ENCODE measurements around the gene ABCA3. TPM values are rescaled to one million over a fixed set of nuclear protein-coding genes. Genes with fewer than 3 reads are reported as not detected.

ABCA3 gene
- total RNA-seq, 2 experiments from 2014 or later: 7.0 to 7.7 TPM

- no peak overlapping the region for H3K27ac Mint-ChIP-seq
- DNase-seq (no peak), ATAC-seq (ENCODE audit: poor library complexity) (no peak)
- peaks cover 0 to 8% of the 10 kb centered on the region in 2 experiments for H3K9me3 ChIP-seq (ENCODE audit: control insufficient read depth in 1 of 2, insufficient read depth in 1 of 2, low read length in 2 of 2)
- ChIA-PET POLR2A (no interaction called here), CTCF (no interaction called here)
- H3K9me3 Mint-ChIP-seq: no peaks in the 10 kb centered on the region
- H3K27me3 Mint-ChIP-seq: no peaks in the 10 kb centered on the region
- no peak for TF ChIP-seq CTCF (IDR thresholded peaks at IDR 0.05)
- H3K4me1 Mint-ChIP-seq (ENCODE audit: low read depth): peaks cover 13% of the 10 kb centered on the region
- H3K36me3 Mint-ChIP-seq (ENCODE audit: low read depth): no peaks in the 10 kb centered on the region
- intact Hi-C loops (cut with DNase I, micrococcal nuclease): no loop called here
- no peak overlapping the region for H3K4me3 ChIP-seq (ENCODE audit: low read length)
- peaks cover 0 to 2% of the 10 kb centered on the region in 2 experiments for H3K27me3 ChIP-seq (ENCODE audit: control insufficient read depth in 1 of 2, insufficient read depth in 2 of 2, low read length in 2 of 2)
- H3K4me1 ChIP-seq (ENCODE audit: insufficient read depth, low read length): peaks cover 20% of the 10 kb centered on the region
- no peaks in the 10 kb centered on the region for H3K36me3 ChIP-seq (ENCODE audit: insufficient read depth, low read length)
- H3K27ac ChIP-seq (ENCODE audit: low read depth in 1 of 2, low read length in 2 of 2): no peak overlapping the region
- H3K4me3 Mint-ChIP-seq: peak overlapping the region; percentile 46
Measured at GRCh38 chr16:2343211-2343610, 2.7 kb upstream of the ABCA3 start.

- Mint-ChIP-seq H3K4me3 (peak overlapping the region; percentile 71), H3K27me3 (no peaks in the 10 kb centered on the region), H3K36me3 (ENCODE audit: low read depth) (no peaks in the 10 kb centered on the region), H3K27ac (no peak overlapping the region), H3K4me1 (ENCODE audit: low read depth) (peaks cover 13% of the 10 kb centered on the region), H3K9me3 (no peaks in the 10 kb centered on the region)
- no peak overlapping the region for H3K27ac ChIP-seq (ENCODE audit: low read depth in 1 of 2, low read length in 2 of 2)
- H3K4me3 ChIP-seq (ENCODE audit: low read length): no peak overlapping the region
- peak in 3 of 14 experiments; percentile 18 to 58 (median 21) for DNase-seq
- intact Hi-C loops (cut with DNase I, micrococcal nuclease): loop anchor here in 1 of 2 experiments (2.0 kb wide), 1 partner anchor 159 kb away; no protein-coding TSS in a partner anchor
- TF ChIP-seq CTCF (IDR thresholded peaks at IDR 0.05): no peak
- ChIA-PET CTCF (no interaction called here), POLR2A (no interaction called here)
- peaks cover 20% of the 10 kb centered on the region for H3K4me1 ChIP-seq (ENCODE audit: insufficient read depth, low read length)
- no peaks in the 10 kb centered on the region for H3K36me3 ChIP-seq (ENCODE audit: insufficient read depth, low read length)
- ATAC-seq (ENCODE audit: poor library complexity): no peak
- peaks cover 0 to 2% of the 10 kb centered on the region in 2 experiments for H3K27me3 ChIP-seq (ENCODE audit: control insufficient read depth in 1 of 2, insufficient read depth in 2 of 2, low read length in 2 of 2)
- peaks cover 0 to 8% of the 10 kb centered on the region in 2 experiments for H3K9me3 ChIP-seq (ENCODE audit: control insufficient read depth in 1 of 2, insufficient read depth in 1 of 2, low read length in 2 of 2)
Measured at GRCh38 chr16:2341456-2342447, 1.2 kb upstream of the ABCA3 start.

- Histone ChIP-seq H3K4me1 (ENCODE audit: insufficient read depth, low read length) (peaks cover 20% of the 10 kb centered on the region), H3K9me3 (ENCODE audit: control insufficient read depth in 1 of 2, insufficient read depth in 1 of 2, low read length in 2 of 2) (peaks cover 0 to 8% of the 10 kb centered on the region in 2 experiments), H3K27me3 (ENCODE audit: control insufficient read depth in 1 of 2, insufficient read depth in 2 of 2, low read length in 2 of 2) (peaks cover 0 to 2% of the 10 kb centered on the region in 2 experiments), H3K4me3 (ENCODE audit: low read length) (peak overlapping the region; percentile 69), H3K36me3 (ENCODE audit: insufficient read depth, low read length) (no peaks in the 10 kb centered on the region), H3K27ac (ENCODE audit: low read depth in 1 of 2, low read length in 2 of 2) (no peak overlapping the region)
- Mint-ChIP-seq H3K27me3 (no peaks in the 10 kb centered on the region), H3K9me3 (no peaks in the 10 kb centered on the region), H3K4me3 (peak overlapping the region; percentile 90), H3K36me3 (ENCODE audit: low read depth) (no peaks in the 10 kb centered on the region), H3K4me1 (ENCODE audit: low read depth) (peaks cover 17% of the 10 kb centered on the region), H3K27ac (peak overlapping the region; percentile 15)
- peak; percentile 11 to 71 (median 21) for DNase-seq
- ChIA-PET CTCF (interaction anchor here (0.6 to 1.2 kb wide), 8 partner anchors 9 to 180 kb away, joined by 3 to 16 read pairs (median 3); partner anchors contain the start of genes AMDHD2, ATP6V0C and TEDC2), POLR2A (interaction anchor here (0.6 to 1.4 kb wide), 4 partner anchors 88 to 542 kb away, joined by 3 to 5 read pairs (median 4); partner anchors contain the start of genes ECI1 and TBC1D24)
- intact Hi-C loops (cut with DNase I, micrococcal nuclease): loop anchor here (1.0 to 10.0 kb wide), 6 partner anchors 87 to 532 kb away; partner anchors contain the start of gene CASKIN1 (in 1 of the 2)
- peak; percentile 18 for TF ChIP-seq CTCF (IDR thresholded peaks at IDR 0.05)
- ATAC-seq (ENCODE audit: poor library complexity): peak; percentile 54
Measured at GRCh38 chr16:2339521-2340484, 725 bp downstream of the ABCA3 start.
